Stimulated activated naive CD4-positive, alpha-beta T cell treated with Interleukin-2 at 50 U/mL for 16 hours (primary cell): ENCODE measurements around the gene AFDN.
"Not testable (repeated sequence)": the region's sequence is repeated elsewhere in the genome, so short reads cannot be mapped to it uniquely, and the experiment has no call there.

Experiments
- DNase-seq: peaks from one replicate; lab custom pipeline; 2025; lab: John Stamatoyannopoulos, UW

AFDN gene

GRCh38 chr6:167954151-167954550, 127.4 kb downstream of the AFDN start:
- no peak for DNase-seq

- DNase-seq: no peak
Measured at GRCh38 chr6:167956491-167956890, 129.8 kb downstream of the AFDN start.

DNA sequence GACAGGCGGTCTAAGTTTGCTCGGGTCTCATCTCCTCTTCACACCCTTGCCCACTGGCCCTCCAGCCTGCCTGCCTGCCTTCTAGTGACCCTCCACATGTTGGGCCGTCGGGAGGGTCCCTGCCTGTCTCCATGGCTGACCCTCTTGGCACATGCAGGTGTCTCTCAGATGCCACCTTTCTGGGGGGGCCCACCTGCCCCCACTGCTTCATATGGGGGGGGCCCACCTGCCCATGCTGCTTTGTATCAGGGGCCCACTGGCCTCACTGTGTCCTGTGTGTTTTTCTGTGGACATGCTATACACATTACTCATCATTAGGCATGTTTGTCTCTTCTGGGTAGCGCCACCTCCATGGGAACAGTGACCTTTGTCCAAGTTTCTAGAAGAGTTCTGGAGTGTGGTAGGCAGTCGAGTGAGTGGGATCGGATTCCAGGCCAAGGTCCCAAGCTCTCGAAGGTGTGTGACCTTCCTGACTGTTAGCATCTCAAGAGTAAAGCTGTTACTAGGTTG, 130.3 kb downstream of the AFDN start:
- no peak for DNase-seq

DNA sequence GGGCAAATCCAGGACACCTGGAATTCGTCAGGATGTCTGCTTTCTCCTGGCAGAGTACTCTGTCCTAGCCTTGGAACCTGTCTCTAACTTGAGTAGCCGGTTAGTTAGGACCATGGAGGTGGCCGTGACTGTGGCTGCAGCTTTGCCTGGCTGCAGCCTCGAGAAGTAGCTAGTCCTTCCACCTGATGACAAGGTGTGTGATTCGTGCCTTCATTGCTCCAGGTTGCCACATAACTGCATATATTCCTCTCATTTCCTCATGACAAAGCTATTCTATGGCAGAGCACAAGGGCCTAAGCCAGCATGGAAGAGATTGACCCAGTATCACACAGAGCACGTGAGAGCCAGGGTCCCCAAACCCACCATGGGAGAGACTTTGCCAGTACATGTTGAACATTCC, 130.9 kb downstream of the AFDN start:
- DNase-seq: no peak

DNA sequence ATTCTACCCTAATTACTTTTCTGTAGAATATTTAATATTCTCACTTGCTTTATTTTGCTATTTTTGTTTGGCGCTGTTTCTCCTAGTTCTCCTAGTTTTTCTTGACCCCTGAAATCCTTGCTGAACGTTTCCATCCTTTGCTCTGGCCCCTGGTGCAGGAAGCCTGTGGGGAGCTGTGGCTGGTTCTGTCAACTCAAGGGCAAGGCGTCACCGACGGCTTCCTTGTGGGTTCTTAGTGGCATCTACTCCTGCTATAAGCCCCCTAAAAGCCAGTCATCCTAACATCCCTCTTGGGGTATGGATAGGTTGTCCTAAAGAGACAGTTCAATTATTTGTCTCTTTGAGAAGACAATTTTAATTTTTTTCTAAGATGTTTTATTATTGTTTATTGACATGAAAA, 133.9 kb downstream of the AFDN start:
- no peak for DNase-seq

DNA sequence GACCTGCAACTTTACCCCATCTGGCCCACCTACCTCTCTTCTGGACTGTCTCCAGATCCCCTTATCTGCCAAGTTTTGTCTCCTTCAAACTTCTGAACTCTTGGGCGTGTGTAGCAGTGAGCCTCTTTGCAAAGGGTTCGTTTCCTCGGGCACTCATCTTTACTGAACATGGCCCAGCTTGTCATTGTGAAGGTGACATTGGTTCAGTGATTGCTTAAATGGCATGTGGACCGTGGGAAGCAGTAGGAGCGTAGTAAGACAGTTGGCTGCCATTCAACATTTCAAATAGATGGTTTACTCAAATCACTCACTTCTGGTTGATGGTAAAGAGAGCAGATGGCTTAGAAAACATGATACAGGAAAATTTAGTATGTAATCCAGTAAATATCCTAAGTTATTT, 136.0 kb downstream of the AFDN start:
- no peak for DNase-seq

DNA sequence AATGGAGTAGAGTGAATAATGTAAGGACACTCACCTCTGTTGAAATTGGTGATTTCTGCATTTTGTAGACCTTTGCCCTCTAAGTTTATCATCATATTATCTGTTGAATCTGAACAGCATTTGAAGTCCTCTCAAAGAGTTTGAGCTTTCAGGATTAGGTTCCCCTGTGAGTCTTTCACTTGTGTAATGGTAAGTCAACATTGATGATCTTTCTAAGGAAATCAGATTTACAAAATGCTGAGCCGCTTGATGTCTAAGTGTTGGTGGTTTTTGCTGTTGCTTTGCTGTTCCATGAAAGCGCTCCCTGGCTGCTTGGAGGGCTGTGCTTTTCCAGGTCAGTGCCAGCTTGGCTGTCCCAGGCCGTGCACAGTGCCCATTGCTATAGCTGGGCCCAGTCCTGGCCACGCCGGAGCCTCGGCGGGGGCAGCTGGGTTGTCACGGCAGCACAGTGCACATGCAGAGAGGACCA, 136.9 kb downstream of the AFDN start:
- no peak for DNase-seq

DNA sequence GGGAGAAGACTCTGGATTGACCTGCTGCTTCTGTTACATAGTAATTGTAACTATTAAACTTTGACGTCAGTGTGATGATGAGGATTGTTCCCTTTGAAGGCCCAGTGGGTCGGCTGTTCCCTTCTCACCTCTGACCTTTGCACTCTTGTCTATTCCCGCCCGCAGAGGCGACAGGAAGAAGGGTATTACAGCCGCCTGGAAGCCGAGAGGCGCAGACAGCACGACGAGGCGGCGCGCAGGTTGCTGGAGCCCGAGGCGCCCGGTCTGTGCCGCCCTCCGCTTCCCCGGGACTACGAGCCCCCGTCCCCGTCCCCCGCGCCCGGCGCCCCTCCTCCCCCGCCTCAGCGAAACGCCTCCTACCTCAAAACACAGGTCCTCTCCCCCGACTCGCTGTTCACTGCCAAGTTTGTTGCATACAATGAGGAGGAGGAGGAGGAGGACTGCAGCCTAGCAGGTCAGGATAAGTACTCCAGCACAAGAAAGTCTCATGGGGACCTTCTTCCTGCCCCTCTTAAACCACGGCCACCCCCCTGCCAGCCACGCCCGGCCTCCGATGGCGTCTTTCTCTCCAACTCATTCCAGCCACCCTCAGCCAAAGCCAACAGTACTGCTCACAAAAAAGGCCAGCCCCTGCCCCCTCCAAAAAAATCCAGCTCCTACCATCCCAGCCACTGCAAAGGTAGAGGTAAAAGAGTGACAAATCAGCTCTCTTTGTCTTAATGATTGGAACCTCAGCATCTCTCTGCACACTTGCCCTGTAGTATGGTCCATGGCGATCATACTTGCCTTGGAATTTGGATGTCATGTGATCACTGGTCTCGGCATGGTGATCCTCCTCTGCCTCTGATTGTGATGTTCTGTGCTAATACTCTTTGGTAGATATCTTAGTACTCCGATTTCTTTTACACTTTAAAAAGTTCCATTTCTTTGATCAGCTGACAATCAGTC, 139.2 kb downstream of the AFDN start:
- DNase-seq: no peak

DNA sequence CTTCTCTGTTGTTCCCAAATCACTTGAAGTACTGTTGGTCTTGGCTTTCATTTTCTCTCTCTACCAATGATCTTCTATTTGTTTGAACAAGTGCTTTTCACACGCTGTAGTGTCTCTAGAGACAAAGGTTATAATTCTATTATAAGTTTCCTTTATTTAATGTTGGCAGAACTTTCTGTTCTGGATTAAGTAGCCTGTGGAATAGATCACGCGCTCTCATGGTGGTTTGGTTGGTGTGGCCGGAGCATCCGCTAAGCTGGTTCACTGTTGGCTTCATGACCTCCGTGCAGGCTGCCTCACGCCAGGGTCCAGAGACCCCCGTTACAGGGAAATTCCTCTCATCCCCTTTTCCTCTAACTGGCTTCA, 139.8 kb downstream of the AFDN start:
- DNase-seq: no peak

- no peak for DNase-seq
Measured at GRCh38 chr6:167968091-167968490, 141.4 kb downstream of the AFDN start.

DNA sequence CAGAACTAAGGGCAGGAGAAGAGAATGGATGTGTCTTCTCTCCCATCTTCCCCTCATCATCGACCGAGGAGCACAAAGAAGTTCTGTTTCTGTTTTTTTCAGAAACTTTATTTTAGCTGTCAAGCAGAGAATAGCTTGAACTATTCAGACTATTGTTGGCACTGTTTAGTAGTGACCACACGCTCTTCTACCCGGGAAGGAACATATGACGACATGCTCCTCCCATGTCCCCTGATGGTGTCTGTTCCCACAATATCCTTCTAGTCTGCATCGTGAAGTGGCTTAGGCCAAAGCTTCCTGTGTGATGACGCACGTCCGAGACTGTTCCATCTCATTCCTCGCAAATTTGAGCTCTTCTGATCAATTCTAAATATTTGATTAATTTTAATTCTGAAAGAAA, 143.5 kb downstream of the AFDN start:
- no peak for DNase-seq

DNA sequence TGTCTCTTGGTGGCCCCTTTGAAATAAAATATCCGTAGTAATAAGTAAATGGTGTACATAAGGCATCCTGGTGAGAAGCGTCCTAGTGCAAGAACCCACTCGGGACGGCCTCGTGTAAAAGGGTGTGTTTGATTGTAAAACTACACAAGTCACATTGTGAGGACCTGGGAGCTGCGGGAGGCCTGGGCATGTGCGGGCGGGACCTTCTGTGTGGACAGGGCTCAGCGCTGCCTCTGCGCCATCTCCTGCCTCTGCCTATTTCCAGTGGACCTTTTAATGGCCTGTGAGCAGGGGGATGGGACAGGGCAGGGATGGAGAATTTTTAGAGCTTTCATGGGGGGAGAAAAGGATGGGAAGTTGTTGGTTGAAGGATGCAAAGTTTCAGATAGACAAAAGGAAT, 145.5 kb downstream of the AFDN start:
- no peak for DNase-seq

- no peak for DNase-seq
Measured at GRCh38 chr6:167973148-167973885, 146.6 kb downstream of the AFDN start.

GRCh38 chr6:167974640-167975344, 148.1 kb downstream of the AFDN start:
- no peak for DNase-seq

DNA sequence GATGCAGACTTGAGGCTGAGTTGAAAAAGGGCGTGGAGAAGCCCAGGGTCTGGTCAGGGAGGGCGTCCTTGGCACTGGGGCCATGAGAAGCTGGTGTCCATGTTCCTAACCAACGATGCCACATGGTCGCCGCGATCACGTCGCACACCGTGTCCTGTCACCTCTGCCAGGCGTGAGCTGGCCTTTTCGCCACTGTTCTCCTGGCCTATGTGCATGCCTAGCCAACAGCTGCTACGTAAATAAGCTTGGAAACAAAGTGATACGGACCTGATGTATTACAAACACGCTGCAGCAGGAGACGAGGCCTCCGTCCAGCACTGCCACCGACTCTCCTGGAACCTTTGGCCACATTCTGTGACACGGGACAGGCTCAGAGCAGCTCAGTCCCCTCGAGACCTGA, 148.7 kb downstream of the AFDN start:
- no peak for DNase-seq

DNA sequence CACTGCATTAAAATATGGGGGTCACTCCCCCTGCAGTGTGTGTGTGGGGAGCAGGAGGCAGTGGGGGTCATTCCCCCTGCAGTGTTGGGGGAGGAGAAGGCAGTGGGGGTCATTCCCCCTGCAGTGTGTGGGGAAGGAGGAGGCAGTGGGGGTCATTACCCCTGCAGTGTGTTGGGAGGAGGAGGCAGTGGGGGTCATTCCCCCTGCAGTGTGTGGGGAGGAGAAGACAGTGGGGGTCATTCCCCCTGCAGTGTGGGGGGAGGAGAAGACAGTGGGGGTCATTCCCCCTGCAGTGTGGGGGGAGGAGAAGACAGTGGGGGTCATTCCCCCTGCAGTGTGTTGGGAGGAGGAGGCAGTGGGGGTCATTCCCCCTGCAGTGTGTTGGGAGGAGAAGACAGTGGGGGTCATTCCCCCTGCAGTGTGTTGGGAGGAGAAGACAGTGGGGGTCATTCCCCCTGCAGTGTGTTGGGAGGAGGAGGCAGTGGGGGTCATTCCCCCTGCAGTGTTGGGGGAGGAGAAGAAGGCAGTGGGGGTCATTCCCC, 149.5 kb downstream of the AFDN start:
- DNase-seq: not testable (repeated sequence)

DNA sequence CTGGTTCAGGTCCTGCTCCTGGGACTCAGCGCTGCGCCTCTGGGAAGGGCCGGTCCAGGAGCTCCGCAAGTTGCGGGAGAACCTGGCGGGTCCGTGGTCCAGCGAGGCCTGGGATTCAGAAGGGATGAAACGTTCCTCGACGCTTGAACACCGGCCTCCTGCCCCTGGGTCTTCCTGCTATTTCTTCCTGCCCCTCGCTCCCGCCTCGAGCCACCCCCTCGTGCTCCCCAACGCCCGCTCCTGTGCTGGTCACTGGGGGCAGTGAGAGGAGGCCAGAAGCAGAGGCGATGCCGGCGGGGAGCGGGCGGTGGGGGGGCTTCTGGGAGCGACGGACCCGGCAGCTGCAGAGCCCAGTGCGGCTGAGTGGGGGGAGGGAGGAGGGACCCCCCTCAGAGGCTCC, 150.0 kb downstream of the AFDN start:
- DNase-seq: no peak

- DNase-seq: no peak
Measured at GRCh38 chr6:167977717-167978467, 151.2 kb downstream of the AFDN start.

DNA sequence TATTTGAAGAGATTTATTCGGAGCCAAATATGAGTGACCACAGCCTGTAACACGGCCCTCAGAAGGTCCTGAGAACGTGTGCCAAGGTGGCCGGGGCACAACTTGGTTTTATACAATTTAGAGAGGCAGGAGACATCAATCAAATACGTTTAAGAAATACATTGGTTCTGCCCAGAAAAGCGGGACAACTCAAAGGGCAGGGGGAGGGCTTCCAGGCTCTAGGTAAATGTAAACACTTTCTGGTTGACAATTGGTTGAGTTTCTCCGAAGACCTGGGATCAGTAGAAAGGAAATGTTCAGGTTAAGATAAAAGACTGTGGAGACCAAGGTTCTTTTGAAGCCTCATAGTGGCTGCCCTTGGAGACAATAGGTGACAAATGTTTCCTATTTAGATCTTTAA, 151.9 kb downstream of the AFDN start:
- DNase-seq: no peak

- no peak for DNase-seq
Measured at GRCh38 chr6:167979436-167980139, 152.9 kb downstream of the AFDN start.
